ENCODE results near the gene TRPC6. TPM values are rescaled to one million over a fixed set of nuclear protein-coding genes. Genes with fewer than 3 reads are reported as not detected.

The TRPC6 gene
- total RNA-seq, 4 donors from 2014 or later, result 0.29 to 27.5 (median 3.9) TPM

- H3K27ac ChIP-seq, result no peak overlapping the region
- H3K36me3 ChIP-seq, result no peaks in the 10 kb centered on the region
- DNase-seq, result no peak
- H3K27me3 ChIP-seq, result no peaks in the 10 kb centered on the region
- intact Hi-C loops (cut with DNase I; ENCODE audit: low total_unique reads), result no loop called here
- no peaks in the 10 kb centered on the region for H3K4me1 ChIP-seq
- H3K4me3 ChIP-seq, result no peak overlapping the region
- H3K9me3 ChIP-seq, result no peaks in the 10 kb centered on the region
- TF ChIP-seq POLR2A (IDR thresholded peaks at IDR 0.05), result no peak
- TF ChIP-seq CTCF (IDR thresholded peaks at IDR 0.05), result no peak
These were observed 139.0 kb downstream of the TRPC6 start for GRCh38 chr11:101444851-101445250.

- DNase-seq, result no peak
- no peaks in the 10 kb centered on the region for H3K4me1 ChIP-seq
- no peak overlapping the region for H3K27ac ChIP-seq
- TF ChIP-seq CTCF (IDR thresholded peaks at IDR 0.05) (no peak), POLR2A (IDR thresholded peaks at IDR 0.05) (no peak)
- no peaks in the 10 kb centered on the region for H3K9me3 ChIP-seq
- H3K36me3 ChIP-seq, result no peaks in the 10 kb centered on the region
- no peaks in the 10 kb centered on the region for H3K27me3 ChIP-seq
- no peak overlapping the region for H3K4me3 ChIP-seq
- intact Hi-C loops (cut with DNase I; ENCODE audit: low total_unique reads), result no loop called here
These were observed 139.6 kb downstream of the TRPC6 start for GRCh38 chr11:101444164-101444563.

- DNase-seq, result no peak
- Histone ChIP-seq H3K27me3 (no peaks in the 10 kb centered on the region), H3K9me3 (no peaks in the 10 kb centered on the region), H3K4me1 (no peaks in the 10 kb centered on the region), H3K36me3 (no peaks in the 10 kb centered on the region), H3K4me3 (no peak overlapping the region), H3K27ac (no peak overlapping the region)
- TF ChIP-seq CTCF (IDR thresholded peaks at IDR 0.05) (no peak), POLR2A (IDR thresholded peaks at IDR 0.05) (no peak)
- intact Hi-C loops (cut with DNase I; ENCODE audit: low total_unique reads), result no loop called here
These were observed 140.8 kb downstream of the TRPC6 start for GRCh38 chr11:101442936-101443521.

GRCh38 chr11:101442171-101442570 lies 141.6 kb downstream of the TRPC6 start:
- TF ChIP-seq POLR2A (IDR thresholded peaks at IDR 0.05) (no peak), CTCF (IDR thresholded peaks at IDR 0.05) (no peak)
- Histone ChIP-seq H3K27me3 (no peaks in the 10 kb centered on the region), H3K9me3 (no peaks in the 10 kb centered on the region), H3K36me3 (no peaks in the 10 kb centered on the region), H3K4me3 (no peak overlapping the region), H3K4me1 (no peaks in the 10 kb centered on the region), H3K27ac (no peak overlapping the region)
- intact Hi-C loops (cut with DNase I; ENCODE audit: low total_unique reads), result no loop called here
- DNase-seq, result no peak

GRCh38 chr11:101441747-101442146 lies 142.1 kb downstream of the TRPC6 start:
- Histone ChIP-seq H3K4me1 (no peaks in the 10 kb centered on the region), H3K27ac (no peak overlapping the region), H3K4me3 (no peak overlapping the region), H3K36me3 (no peaks in the 10 kb centered on the region), H3K27me3 (no peaks in the 10 kb centered on the region), H3K9me3 (no peaks in the 10 kb centered on the region)
- DNase-seq, result no peak
- TF ChIP-seq POLR2A (IDR thresholded peaks at IDR 0.05) (no peak), CTCF (IDR thresholded peaks at IDR 0.05) (no peak)
- intact Hi-C loops (cut with DNase I; ENCODE audit: low total_unique reads), result no loop called here
